Endothelial cell of umbilical vein (primary cell): ENCODE results near the gene ZMYND11.

Experiments
- EZH2 ChIP-seq: IDR thresholded peaks from 2 replicates; pipeline ENCODE4 v1.6.1; 2012; ENCODE audit warnings: borderline replicate concordance, low read depth, mild to moderate bottlenecking, moderate library complexity, low read length, inconsistent platforms; ENCODE audit not compliant: severe bottlenecking
- FOS ChIP-seq: IDR thresholded peaks from 2 replicates; pipeline ENCODE4 v1.6.1; 2011; ENCODE audit warnings: mild to moderate bottlenecking, low read length, moderate library complexity, borderline replicate concordance; ENCODE audit not compliant: insufficient read depth
- GATA2 ChIP-seq: IDR thresholded peaks from 2 replicates; pipeline ENCODE4 v1.7.0; 2011; ENCODE audit warnings: low read depth, mild to moderate bottlenecking, moderate library complexity, mixed read lengths, low read length; ENCODE audit not compliant: insufficient read length, insufficient read depth
- MYC ChIP-seq: IDR thresholded peaks from one replicate; pipeline ENCODE4 v1.6.1; 2011; ENCODE audit warnings: mild to moderate bottlenecking, low read depth, low read length
- POLR2A ChIP-seq: IDR thresholded peaks from 2 replicates; pipeline ENCODE4 v1.6.1; 2012; ENCODE audit warnings: low read depth, mild to moderate bottlenecking, control low read depth, low read length
- POLR2AphosphoS5 ChIP-seq: IDR thresholded peaks from 2 replicates; pipeline ENCODE4 v1.6.1; 2012; ENCODE audit warnings: low read depth, mild to moderate bottlenecking, control low read depth, low read length, moderate library complexity; ENCODE audit not compliant: insufficient read depth
- TF ChIP-seq, protein P1 (sequence below), 2 donors: IDR thresholded peaks; 1 replicate in 1 of 2; 2 replicates in 1 of 2; pipeline ENCODE4 v1.5.1; 2011; ENCODE audit warnings: low read length in 2 of 2, mild to moderate bottlenecking in 2 of 2, moderate library complexity in 2 of 2, control low read depth in 1 of 2, inconsistent platforms in 1 of 2, low read depth in 1 of 2; ENCODE audit not compliant: insufficient read depth in 1 of 2; ENCODE audit errors: extremely low read depth in 1 of 2
- TF ChIP-seq, protein P2 (sequence below): IDR thresholded peaks from 2 replicates; pipeline ENCODE4 v1.6.1; 2011; ENCODE audit not compliant: insufficient read depth, insufficient read length

DNA sequence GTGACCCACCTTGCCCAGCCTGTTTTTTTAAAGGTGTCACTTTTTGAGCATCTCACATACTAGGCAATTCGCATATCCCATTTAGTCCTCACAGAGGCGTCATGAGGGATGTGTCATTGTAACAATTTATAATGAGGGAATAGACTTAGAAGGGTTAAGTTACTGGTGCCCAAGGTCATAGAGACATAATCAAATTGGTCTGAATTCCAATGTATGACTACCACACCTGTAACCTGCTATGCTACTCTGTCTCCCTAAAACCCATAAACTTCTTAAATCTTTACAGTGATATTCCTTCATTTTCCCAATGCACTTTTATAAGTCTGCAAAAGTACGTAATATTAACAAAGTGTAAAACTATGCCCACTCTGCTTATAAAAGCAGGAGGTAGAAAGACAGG, 7.1 kb downstream of the ZMYND11 start:
- TF ChIP-seq POLR2A: no peak
- TF ChIP-seq, protein P1, sequence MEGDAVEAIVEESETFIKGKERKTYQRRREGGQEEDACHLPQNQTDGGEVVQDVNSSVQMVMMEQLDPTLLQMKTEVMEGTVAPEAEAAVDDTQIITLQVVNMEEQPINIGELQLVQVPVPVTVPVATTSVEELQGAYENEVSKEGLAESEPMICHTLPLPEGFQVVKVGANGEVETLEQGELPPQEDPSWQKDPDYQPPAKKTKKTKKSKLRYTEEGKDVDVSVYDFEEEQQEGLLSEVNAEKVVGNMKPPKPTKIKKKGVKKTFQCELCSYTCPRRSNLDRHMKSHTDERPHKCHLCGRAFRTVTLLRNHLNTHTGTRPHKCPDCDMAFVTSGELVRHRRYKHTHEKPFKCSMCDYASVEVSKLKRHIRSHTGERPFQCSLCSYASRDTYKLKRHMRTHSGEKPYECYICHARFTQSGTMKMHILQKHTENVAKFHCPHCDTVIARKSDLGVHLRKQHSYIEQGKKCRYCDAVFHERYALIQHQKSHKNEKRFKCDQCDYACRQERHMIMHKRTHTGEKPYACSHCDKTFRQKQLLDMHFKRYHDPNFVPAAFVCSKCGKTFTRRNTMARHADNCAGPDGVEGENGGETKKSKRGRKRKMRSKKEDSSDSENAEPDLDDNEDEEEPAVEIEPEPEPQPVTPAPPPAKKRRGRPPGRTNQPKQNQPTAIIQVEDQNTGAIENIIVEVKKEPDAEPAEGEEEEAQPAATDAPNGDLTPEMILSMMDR (IDR thresholded peaks at IDR 0.05; ENCODE audit: extremely low read depth in 1 of 2, insufficient read depth in 1 of 2, low read depth in 1 of 2, low read length in 2 of 2): no peak
- TF ChIP-seq FOS: no peak
- TF ChIP-seq POLR2AphosphoS5: no peak
- no peak for TF ChIP-seq EZH2
- no peak for TF ChIP-seq MYC
- TF ChIP-seq GATA2: no peak
- TF ChIP-seq, protein P2, sequence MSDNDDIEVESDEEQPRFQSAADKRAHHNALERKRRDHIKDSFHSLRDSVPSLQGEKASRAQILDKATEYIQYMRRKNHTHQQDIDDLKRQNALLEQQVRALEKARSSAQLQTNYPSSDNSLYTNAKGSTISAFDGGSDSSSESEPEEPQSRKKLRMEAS: no peak
